ENCODE results near the gene TBATA.

The TBATA gene

DNA sequence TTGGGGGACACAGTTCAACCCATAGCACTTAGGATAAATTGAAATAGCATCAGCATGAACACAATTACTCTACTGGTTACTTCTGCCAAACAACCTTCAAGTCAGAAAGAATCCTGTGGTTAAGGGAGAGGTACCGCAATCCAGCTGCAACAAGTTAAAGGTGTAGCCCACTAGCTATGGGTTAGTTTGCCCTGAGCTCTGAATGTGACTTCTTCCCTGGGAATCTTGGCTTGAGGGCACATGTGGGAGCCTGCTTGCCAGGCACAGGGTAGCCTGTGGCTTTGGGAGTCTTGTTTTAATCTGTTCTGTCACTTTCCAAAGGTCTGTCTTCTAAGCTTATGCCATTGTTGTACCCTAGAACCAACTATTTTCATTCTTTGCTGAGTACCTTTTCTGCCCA lies 21.7 kb upstream of the TBATA start:
- DNase-seq: no peak

DNA sequence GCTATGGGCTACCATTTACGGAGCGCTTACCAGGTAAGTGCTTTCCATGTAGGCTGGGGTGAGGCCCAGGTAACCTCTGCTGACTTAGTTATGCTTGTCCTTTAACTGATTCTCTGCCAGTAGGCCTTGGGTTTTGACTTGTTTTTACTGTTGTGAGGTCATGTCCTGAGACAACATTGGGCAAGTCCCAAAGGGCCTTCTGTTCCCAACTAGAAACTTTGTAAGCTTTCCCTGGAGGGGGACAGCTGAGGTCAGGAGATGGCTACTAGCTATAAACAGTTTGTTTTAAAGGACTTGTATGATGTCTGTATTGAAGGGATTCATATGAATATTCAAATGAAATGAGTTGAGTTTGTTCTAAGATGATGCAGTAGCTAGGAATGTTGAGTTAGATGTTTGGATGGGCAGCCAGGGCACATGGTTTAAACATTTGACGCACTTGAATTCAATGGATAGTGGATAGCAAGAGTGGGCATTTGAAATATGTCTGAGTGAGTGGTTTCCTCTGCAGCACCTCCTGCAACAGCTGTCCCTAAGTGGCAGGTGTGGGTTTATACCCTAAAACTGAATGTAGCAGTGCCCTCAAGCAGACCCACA lies 20.5 kb upstream of the TBATA start:
- no peak for DNase-seq

DNA sequence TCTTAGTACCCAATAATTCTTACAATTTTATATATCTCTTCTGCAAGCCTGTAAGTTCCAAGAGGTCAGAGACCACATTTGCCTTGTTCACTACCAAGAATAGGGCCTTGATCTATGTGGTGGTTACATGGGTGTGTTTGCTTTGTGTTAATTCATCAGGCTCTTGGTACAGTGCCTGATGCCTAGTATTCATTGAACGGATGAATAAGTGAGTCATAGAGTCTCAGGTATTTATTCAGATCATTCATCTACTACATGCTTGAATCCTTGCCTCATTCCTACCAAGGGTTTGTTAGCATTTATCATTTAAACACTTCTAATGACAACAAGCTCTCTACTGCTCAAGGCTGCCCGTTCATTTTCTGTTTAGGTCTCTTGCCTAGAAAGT lies 19.2 kb upstream of the TBATA start:
- no peak for DNase-seq

DNA sequence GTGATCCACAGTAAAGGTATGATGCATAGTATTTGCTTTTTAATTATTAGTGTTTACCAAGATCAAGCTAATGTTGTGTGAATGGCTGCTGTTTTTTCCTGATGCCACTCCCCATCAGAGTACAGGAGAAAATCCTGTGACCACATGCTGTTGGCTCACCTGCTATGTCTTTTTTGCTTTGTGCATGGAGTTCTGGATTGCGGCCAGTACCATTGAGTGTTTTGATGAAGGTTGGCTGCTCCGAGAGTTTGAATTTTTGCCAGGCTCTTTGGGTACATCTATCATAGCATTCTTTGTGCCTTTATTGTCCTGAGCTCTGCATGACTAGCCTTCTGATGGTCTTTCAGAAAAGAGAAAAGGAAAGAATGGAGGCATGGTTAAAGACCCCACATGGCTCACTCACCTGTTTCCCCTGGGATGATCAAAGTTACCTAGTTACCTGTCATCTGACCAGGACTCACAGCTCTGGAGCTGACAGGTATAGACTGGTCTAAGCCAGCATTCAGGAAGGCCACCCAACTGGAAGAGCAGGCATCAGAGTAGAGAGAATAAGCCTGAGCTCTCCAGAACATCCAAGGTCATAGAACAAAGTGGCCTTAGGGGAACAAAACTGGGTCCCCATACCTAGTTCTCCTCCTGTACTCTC lies 18.7 kb upstream of the TBATA start:
- no peak for DNase-seq

DNA sequence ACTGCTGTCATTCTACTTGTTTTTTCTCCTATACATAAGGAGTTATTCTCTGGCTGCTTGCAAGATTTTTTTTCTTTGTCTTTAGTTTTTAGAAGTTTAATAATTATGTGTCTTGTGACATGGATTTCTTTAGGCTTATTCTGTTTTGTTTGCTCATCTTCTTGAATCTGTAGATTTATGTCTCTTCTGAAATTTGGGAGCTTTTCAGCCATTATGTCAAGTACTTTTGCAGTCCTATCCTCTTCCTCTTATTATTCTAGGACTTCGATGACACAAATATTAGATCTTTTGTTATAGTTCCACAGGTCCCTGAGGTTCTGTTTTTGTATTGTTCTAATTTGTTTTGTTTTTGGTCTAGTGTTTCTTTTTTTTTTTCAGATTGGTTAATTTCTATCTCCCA lies 16.7 kb upstream of the TBATA start:
- DNase-seq: no peak

GRCh38 chr10:70799124-70799523 lies 13.9 kb upstream of the TBATA start:
- DNase-seq: no peak

DNA sequence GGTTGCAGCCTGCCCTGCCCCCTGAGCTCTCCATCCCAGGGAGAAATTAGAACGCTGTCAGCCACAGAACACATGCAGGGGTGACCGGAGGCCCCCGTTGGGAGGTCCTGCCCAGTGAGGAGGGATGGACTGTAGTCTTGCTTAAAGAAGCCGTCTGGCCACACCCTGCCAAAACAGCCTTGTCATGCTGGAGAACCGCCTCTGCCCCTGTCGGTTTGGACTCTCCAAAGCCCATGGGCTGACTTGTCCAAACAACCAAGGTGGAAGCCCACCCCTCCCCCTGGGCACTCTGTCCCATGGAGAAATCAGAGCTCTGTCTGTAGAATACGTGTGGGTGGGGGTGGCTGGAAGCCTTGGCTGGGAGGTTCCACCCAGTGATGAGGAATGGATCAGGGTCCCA lies 12.7 kb upstream of the TBATA start:
- no peak for DNase-seq

DNA sequence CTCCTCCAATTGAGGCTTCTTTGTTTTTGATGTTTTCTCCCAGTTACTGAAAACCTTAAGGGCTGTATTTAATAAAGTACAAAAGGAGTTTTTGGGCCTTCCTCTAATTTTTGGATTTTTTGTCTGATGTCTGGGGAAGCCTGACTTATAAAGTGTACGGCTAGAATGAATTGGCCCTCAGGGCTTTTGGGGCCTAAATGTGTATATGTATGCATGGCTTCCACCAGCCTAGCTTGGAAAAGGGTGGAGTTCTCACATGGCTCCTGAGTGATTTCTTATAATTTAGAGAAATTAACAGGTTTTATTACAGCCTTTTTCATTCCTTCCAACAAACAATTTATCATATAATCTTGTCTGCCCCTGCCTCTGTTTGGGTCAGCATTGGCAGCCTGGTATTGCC lies 10.4 kb upstream of the TBATA start:
- DNase-seq: no peak

- DNase-seq: no peak
Observed at GRCh38 chr10:70791386-70792039, 6.3 kb upstream of the TBATA start.

GRCh38 chr10:70786799-70787415 lies 1.7 kb upstream of the TBATA start:
- no peak for DNase-seq

- no peak for DNase-seq
Observed at GRCh38 chr10:70784471-70784870, 706 bp downstream of the TBATA start.

DNA sequence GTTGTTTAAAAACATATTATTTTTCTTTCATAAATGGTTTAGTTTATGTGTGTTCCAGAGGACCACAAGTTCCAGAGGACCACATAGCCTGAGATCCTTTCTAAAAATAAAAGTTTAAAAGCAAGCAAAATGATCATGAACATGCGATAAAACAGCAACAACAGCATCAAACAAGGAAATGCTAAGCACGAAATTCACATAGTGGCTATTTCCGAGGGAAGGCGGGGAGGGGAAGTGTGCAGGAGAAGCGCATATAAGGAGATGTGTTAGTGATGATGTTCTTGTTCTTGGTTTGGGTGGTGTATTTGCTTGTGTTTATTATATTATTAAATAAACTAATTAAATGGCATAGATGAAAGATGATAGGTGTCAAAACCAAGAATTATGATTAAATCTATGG lies 1.2 kb downstream of the TBATA start:
- no peak for DNase-seq

DNA sequence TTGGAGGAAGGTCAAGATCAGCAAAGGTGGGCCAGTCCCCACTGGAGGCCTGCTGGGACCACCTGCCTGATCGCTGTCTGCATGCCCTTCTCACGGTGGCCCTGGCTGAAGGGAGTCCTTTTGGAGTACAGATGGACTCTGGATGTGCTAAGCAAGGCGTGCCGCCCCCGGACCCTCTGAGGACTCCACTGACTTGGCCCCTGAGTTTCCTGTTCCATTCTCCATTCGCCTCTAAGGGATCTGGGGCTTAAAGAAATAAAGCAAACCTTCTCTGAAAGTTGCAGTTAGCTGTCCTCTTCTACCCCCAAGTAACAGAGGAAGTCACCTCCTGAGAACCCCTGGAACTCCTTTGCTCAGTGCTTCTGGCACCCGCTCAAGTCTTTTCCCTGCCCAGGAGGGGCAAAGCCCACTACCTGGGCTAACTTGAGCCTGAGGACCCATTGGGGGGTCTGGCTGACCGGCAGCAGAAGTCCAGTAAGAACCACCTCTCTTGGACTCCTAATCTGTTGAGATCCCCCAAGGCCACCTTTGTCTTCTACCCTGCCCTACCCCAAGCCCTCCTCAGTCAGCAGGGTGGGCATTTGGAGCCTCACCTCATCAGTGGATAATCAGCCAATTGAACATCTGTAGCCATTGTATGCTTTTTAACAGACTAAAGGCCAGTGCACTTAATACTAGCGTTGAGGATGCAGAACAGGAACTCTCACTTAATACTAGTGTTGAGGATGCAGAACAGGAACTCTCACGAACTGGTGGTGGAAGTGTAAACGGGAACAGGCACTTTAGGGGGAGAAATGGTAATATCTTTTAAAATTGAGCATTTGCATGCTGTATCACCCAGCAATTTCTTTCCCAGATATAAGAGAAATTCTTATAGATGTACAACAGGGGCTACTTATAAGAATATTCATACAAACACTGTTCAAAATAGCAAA lies 2.2 kb downstream of the TBATA start:
- DNase-seq: no peak

GRCh38 chr10:70782086-70782745 lies 3.0 kb downstream of the TBATA start:
- no peak for DNase-seq

- no peak for DNase-seq
Observed at GRCh38 chr10:70781461-70782051, 3.6 kb downstream of the TBATA start.

DNA sequence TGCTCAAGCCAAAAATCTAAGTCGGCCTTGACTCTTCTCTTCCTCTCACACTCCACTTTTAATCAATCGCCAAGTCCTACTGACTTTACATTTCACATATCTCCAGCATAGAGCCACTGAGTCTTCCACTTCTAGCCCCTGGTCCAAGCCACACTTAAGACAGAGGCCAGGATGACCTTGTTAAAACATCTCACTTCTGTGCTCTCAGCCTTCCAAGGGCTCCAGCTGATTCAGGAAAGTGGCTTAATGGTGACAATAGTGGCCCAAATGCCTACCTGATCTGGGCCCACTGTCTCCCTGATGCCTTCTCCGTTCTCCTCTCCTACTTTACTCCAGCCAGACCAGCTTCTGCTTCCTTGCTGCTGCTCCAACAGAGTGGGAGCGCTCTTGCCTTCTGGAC lies 4.4 kb downstream of the TBATA start:
- DNase-seq: no peak

DNA sequence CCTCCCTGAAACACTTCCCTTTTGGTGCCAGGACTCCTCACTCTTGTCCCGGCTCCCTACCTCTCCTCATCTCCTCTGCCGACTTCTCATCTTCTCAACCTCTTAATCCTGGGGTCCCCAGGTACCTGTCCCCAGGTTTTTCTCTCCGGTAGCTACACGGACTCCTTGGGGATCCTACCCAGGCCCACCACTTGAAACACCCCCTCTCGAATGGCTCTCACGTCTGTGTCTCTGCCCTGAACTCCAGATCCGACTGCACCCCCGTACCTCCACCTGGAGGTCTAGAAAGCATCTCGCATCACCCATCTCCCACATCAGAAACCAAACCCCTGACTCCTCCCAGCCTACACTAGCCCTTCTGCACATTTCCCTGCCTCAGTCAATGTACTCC lies 4.8 kb downstream of the TBATA start:
- no peak for DNase-seq

- DNase-seq: no peak
Observed at GRCh38 chr10:70779511-70780369, 5.4 kb downstream of the TBATA start.

DNA sequence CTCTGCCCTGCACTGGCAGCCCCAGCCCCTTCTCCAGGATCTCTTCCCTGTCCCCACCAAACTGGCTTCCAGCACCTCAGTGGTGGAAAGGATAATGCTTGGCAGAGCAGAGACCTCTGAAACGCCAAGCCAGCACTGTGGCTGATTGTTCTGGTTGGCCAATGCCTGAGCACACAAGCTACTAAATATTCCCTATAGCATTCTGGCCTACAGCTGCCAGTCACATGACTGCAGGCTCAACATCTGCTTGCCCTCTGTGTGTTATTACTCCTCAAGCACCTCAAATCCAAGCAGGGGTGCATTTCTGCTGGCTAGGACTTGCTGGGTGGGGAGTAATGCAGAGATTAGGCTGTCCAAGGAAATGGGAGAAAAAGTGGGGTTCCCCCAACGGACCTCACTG lies 6.1 kb downstream of the TBATA start:
- DNase-seq: no peak

DNA sequence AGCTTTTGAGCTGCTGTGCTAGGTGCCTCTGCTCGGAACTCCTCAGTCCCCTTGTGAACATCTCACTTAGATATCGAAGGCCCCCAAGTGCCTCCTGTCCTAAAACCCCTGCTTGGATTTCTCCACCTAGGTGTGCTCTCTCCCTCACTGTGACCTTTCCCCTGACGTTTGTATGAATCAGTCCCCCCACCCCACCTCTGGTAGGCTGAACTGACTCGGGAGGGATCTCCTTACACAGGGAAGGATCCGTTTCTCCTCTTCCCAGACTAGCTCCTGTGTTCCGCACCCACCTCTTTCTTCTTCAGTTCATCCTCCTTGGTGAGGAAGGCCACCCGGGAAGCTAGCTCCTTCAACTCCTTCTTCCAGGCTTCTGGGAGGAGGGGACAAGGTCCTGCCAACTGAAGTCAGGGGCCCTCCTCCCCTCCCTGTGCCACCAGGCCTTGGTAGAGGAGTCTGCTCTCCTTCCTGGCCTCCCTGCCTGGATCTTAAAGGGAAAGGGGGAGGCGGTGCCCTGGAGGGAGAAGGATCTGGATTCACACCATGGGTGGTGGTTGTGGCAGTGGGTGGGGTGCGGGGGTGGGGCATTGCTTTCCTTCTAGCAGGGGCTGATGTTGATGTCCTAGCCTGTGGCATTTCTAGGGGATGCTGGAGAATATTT lies 6.8 kb downstream of the TBATA start:
- no peak for DNase-seq
